ENCODE results near the gene HIRA.
"Not testable (repeated sequence)": the region's sequence is repeated elsewhere in the genome, so short reads cannot be mapped to it uniquely, and the experiment has no call there.

Gene HIRA

DNA sequence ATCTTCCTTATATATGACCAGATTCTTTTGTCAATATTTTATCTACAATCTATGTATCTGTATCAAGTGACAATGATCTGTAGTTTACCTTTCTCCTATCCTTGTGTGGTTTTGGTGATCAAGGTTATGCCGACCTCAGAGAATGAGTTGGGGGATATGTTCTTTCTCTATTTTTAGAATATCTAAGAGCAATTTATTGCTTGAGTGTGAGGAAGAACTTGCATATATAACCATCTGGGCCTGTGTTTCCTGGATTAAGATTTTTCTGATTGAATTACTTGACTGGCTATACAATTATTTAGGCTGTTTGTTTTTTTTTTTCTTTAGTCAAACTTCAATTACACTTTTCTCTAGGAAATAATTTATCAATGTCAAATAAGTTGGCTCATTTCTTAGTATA lies 30.0 kb upstream of the HIRA start:
- no peak for DNase-seq

DNA sequence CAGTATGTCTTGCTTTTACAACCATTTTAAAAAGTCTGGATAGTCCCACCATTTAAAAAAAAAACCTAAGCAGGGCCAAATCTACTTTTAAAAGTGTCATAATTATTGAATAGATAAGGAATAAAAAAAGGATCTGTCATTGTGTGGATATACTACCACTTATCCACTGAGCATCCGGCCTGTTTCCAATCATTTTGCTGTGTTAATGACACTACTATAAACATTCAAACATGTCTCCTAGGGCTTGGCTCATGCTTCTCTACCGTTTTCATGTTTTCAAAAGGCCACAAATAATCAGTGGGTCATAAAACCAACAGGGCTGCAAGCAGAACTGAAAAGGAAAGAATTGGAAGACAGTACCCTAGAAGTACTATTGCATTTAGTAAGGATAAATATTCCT lies 28.5 kb upstream of the HIRA start:
- no peak for DNase-seq

DNA sequence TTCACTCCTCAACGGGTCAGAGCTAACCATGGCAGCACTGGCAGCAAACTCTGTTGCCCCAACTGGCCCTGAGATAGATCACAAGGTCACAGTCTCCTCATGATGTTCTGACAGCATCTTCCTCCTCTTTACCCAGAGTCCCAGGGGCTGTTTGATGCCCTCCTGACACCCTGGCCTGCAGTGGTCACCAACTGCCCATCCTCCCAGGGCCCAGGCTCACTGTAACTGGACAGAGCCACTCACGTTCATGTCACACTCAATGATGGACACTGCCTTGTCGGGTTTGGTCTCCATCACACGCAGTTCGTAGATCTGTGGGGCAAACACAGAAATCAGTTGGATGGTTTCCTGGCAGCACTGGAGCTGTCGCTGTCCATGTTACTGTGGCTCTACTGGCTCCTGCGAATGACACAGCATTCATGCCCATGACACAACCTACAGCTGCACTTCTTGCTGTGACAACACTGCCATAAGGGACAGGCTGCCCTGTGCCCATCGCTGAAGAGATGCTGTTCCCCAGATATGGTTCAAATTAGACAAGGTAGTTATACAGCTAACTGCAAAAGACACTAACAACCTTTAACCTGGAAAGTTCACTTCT lies 26.4 kb upstream of the HIRA start:
- no peak for DNase-seq

DNA sequence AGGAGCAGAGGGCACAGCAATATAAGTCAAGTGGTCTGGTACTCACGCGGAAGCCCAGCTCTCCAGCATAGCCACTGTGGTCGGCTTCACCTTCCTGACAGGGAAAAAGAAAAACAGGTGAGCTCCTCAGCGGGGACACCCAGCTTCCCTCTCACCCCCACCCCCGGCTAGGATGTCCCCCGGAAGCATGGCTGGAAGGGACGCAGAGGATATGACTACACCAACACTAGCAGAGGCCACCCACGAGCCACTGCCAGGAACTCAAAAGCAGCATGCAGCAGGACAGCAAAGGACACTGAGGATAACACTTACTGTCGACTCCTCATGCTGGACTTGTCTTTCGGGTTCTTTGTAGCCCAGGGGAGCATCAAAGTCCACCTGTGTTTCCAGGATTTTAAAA lies 25.0 kb upstream of the HIRA start:
- no peak for DNase-seq

DNA sequence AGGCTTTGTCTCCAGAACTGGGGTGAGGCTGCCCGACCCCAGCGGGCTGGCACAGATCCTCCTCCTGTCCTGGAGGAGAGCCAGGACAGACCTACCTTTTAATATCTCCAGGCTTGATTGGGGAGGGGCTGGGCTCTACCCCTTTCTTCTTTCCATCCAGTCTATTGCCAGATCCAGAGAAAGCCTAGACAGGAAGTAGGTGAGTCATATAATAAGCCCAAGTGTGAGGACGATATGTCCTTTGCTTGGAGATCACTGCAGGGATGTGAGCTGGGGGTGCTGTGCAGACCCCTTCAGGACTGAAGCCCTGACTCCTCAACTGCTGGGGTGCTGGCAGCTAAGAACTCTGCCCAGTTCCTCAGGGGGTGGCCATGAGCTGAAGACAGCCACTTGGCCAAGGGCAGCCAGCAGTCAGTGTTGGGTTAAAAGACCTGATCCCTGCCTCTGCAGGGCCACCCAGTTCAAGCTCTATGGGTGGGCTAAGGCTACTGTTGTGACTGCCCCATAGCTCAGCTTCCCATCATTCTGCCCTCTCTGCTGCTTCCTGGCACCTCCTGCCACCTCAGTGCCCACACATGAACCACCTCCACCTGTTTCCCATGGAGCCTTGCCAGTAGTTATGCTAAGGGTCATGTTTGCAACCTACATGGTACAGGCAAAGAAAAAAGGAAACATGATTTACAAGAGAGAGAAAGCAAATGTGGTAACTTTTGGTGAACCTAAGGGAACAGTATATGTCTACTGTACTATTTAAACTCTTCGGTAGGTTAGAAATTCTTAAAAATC lies 24.2 kb upstream of the HIRA start:
- DNase-seq: no peak

DNA sequence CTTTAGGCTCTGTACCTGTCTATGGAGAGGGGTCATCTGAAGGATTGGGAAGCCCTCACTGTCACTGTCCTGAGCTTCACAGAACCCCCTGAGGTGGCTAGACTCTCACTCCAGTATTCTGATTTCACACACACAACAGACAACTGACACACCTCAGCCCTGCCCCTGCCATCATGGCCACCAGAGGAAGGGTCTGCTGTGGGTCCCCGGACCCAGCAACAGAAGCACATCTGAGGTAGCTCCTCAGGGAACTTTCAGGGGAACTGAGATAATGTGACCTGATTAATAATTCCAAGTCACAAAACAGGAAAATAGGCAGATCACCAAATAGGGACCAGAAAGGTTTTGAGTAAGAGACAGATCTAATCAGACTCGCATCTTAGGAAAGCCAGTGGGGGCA lies 23.5 kb upstream of the HIRA start:
- no peak for DNase-seq

DNA sequence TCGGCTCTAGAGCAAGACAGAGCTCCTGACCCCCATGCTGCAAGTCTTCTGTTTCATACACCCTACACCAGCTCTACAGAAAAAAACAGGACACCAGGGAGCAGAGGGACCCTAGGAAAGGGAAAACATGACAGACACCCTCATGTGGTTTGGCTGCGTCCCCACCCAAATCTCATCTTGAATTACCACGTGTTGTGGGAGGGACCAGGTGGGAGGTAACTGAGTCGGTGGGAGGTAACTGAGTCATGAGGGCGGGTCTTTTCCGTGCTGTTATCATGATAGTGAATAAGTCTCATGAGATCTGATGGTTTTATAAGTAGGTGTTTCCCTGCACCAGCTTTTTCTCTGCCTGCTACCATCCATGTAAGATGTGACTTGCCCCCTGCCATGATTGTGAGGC lies 22.6 kb upstream of the HIRA start:
- no peak for DNase-seq

DNA sequence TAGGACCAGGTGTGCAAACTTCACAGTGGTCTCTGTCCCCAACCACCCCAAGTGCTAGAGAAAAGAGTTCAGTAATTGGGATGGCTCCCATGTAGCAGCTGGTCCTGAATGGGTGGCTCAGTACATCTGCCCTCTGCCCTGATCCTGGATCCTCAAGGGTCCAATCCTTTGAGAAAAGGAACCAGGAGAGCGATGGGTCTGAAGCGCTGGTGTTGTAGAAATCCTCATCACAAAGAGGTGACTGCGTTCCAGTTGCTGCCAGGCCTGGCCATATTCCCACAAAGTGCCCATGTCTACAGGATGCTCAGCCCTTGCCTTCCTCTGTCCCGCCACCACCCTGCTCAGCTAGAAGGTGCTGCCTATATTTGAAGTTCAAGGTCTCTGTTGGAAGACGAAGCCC lies 22.2 kb upstream of the HIRA start:
- DNase-seq: no peak

DNA sequence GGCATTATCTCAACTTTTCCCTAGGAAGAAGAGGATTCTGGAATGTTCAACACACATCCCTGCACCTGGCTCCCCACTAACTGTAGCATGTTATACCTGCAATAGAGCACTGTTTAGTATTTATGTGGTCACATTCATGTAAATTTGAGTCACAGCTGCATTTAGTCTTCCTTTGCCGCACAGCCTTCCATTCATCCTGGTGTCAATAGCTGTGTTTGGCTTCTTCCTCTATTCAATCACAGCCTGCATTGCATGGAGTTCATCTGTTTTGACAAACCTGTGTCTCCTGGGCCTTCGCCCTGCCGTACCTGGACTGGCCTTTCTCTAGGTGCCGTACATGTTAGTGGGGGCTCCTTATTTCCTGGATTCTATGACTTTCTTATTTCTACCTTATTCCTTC lies 20.0 kb upstream of the HIRA start:
- no peak for DNase-seq

DNA sequence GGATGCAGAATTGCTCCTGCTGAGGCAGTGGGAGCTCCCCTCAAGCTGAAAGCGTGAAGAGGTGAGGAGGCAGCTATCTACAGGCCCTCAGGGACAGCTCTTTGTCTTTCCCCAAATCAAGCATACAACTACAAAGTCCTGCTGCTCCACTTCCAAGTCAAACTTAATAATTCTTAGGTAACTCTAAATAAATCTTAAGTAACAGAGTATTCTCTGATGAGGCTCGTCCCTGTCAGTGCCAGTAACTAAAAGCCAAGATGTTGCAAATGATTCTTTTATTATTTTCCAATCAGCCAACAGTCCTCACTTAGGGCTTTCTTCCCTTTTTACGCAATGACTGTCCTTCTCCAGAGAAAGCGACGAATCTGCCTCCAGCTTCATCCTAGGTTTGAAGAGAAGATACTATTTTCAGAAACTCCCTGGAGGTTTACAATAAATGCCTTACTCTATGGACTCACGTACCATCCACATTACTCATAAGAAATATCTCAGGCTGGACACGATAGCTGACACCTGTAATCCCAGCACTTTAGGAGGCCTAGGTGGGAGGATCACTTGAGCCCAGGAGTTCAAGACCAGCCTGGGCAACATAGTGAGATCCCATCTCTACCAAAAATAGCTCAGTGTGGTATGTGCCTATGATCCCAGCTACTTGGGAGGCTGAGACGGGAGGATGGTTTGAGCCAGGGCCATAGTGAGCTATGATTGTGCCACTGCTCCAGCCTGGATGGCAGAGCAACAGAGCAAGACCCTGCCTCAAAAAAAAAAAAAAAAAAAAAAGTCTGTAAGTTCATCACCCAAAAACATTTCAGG lies 19.0 kb upstream of the HIRA start:
- DNase-seq: no peak

DNA sequence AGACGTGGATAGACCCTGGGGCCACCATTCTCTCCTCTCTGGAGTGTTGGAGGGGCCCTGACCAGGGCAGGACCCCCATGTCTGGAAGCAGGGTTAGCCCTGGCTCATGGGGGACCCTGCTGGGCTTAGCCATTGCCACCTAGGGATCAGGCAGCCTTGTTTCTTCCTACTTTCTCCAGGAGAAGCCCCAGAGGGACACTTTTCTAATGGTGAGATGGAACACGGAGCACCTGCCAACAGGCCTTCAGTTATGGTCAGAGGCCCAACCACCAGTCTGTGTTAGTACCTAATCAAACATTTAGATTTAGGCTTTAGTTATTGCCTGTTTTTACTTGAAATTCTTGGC lies 17.9 kb upstream of the HIRA start:
- no peak for DNase-seq

DNA sequence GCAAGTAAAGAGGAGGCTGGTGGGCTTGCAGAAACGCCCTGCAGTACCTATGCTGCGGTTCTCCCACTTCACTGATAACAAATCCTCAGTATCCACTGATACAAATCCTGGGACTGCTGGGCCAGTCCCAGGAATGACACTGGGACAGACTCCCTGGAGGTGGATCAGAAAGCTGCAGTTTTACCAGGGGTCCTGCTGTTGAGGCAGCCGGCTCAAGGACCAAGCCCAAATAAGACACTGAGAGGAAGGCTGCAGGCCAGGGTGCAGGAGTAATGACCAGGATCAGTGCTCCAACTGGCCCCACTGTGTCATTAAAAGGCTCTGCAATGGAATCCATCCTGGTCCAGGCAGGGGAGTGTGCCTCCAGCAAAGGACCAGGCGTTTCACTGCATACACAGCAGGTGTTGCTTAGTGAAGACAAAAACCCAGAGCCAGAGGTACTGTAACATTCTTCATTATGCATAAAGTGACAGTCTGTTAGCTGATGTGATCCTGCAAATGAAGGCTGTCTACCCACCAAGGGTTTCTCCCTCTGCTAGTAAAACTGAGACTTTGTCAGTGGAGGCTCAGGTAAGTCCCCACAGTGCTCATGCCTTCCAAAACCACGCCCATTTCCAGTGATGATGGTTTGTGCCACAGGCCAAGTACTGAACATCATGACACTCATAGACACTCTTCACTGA lies 17.3 kb upstream of the HIRA start:
- DNase-seq: no peak

DNA sequence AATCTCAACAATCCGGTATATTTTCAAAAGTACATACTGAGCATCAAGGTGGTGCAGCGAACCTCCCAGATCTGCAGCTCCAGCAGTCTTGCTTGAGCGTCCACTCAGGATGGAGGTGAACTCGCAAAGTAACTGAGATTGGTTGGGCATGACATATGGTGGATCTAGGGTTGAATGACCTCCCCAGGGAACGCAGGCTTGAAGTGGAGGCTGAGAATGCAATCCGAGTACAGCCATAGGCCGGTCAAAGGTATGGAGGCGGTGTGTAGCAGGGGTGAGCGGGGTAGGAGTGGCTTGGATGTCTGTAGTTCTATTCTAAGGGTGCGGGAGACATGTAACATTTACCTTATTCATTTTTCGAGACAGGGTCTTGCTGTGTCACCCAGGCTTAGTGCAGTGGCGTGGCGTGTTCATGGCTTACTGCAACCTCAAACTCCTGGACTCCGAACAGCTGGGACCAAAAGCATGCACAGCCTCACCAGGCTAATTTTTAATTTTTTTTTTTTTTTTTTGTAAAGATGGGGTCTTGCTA lies 16.6 kb upstream of the HIRA start:
- peak; percentile 72 for DNase-seq

DNA sequence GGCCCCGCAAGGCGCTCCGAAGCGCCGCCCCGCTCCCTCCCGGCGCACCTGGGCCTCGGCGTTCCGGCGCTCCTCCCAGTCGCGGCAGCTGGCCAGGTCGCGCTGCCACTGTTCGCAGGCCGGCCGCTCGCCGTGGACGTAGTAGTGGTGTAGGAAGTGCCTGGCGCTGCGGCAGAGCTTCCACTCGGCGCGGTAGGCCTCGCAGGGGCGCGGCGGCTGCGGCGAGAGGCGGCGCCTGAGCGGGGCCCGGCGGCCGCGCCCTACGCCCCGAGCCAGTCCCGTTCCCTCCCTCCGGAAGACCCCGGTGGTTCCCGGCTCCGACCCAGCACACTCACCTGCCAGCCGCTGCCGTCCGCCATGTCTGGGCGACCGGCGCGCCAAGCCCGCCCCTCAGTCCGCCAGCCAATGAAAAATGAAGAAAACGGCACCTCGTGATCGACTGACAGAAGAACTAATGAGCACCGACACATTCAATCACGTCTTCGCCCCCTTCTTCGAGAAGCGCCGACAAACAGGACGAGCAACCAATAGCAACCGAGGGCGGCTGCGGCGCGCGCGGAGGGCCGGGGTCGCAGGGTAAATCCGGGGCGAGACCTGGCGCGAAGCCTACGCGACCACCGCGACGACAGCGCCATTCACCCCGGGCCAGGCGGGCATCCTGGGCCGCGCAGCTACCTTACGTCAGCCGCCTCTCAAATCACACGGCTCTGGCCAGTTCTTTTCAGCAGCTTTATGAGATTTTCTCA lies 16.0 kb upstream of the HIRA start, which contains the start of gene C22orf39:
TSS of gene C22orf39 (minus strand) at position 382 of the 746 bp plus-strand sequence. CDS start at position 359, 23 bp downstream.
- peak; percentile 96 for DNase-seq

DNA sequence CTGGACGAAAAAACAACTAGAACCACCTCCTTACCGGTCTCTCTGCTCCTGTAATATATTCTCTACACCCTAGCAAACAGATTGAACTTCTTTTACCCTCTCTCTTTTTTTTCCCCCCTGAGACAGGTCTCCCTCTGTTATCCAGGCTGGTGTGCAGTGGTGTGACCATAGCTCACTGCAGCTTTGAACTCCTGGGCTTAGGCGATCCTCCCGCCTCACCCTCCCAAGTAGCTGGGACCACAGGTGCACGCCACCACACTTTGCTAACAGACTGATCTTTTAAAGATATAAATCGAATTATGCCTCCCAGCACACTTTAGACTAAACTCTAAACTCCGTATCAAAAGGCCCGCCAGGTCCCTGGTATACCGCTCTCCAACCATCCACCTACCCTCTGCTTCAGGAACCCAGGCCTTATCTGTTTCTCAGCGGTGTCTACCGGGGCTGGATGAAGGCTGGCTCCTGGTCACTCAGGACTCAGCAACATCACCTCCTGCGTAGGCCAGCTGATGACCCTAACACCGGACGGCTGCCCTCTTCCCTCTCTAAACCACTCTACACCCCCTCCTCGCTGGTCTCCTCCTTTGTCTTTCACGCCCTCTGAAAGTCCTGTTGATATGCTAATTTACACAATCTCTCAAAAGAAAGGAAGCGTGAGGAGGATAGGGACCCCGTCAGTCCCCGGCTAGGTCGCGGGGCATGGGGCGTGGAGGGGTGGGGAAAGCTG lies 15.2 kb upstream of the HIRA start:
- DNase-seq: peak; percentile 32

DNA sequence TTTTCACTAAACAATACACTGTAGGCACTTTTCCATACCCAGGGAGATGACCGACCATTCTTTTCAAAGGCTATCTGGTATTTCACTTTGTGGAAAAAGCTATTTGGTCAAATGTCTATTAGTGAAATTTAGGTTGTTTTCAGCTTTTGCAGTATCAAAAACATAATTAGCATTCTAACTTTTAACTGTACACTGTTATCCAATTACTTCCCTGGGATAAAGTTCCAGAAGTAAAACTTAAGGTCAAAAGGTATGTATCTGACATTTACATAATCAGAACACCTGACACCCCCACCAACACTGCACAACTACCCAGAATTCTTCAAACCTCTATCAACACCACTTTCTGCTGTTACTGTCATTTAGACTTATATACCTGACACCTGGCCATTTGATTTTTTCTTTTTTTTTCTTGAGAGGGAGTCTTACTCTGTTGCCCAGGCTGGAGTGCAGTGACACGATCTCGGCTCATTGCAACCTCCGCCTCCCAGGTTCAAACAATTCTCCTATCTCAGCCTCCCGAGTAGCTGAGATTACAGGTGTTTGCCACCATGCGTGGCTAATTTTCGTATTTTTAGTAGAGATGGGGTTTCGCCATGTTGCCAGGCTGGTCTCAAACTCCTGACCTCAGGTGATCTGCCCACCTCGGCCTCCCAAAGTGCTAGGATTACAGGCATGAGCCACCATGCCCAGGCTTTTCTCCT lies 13.9 kb upstream of the HIRA start:
- DNase-seq: not testable (repeated sequence)

DNA sequence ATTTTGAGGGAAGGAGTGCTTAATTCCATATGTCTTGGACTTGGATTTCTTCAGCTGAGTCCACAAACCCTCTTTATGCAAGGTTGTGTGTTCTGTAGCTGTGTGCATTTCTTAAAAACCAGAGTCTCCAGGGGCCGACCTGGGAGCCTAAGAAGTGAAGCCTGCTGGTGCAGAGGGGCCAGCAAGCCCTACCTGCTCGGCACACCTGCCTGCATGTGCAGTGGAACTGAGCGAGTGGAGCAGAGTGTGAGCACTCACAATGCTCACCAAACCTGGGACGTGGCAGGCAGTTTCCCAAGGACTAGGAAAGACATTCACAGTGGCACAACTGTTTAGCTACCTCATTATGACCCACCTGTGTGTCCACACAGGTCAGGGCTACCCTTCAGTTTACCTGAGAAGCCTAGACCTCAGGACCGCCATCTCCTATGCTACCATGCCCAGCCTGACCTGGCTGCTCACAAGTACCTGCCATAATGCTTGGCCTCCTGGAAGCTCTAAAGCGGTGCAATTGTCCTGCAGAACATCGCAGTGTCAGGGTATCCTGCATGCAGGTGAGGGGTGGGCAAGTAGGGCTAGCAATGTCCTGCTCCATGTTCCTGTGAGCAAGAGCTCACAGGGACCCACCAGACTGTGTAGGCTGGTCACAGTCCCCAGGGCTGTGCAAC lies 12.1 kb upstream of the HIRA start:
- DNase-seq: no peak

DNA sequence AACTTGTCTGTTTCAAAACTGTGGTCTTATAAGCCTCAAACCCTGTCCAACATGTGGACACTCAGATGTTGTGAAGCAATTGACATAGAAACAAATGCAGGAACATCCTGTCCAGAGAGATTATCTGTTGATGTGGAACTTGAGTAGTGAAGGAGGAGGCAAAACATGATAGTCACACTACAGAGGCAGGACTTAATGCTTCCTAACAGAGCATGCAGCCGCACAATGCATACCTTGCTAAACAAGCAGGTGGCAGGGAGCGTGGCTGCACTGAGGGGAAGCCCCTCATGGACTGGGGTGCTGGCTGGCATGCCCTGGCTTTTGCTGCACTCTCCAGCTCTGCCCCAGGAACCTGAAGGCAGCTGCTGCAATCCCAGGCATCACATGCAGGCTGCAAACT lies 10.6 kb upstream of the HIRA start:
- no peak for DNase-seq

DNA sequence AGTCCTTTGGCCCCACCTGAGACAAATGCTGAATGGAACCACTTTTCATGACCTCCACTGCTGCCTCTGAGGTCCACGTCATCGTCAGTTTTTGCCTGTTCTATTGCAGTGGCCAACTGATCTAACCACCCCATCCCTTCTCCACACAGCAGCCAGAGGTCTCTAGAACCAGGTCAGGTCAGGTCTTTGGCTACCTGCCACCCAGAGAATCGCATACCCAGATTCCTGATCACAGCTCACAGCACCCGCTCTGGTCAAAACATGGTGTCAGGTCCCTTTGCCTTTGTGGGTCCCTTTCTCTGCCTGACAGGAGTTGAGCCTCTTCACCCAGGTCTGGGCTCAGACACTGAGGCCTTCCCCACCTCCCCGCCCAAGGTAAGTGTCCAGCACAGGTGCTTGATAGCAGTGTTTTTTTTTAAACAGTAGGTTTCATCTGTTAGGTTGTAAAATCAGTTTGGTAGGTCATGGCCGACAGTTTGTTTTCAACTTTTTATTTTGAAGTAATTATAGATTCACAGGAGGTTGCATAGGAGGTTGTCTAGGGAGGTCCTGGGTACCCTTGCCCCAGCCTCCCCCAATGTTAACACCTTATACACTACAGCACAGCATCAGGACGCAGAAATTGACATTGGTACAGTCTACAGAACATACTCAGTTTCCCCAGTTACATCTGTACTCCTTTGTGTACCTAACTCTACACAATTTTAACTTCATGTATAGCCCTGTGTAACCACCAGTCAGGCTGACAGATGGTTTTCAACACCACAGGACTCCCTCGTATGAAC lies 9.1 kb upstream of the HIRA start:
- no peak for DNase-seq

DNA sequence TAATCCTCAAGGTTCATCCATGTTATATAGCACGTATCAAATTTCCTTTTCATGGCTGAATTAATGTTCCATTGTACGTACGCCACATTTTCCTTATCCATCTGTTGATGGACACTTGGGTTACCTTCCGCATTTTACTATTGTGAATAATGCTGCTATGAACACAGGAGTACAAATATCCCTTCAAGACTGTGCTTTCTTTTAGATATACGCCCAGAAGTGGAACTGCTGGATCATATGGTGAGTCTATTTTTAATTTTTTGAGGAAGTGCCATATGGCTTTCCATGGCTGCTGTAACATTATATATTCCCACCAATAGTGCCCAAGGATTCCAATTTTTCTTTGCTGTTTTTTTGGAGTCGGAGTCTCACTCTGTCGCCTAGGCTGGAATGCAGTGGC lies 6.8 kb upstream of the HIRA start:
- no peak for DNase-seq

All from femur (tissue), 1 donor.